Mucosa of gallbladder (tissue), 1 donor: ENCODE results near the gene CPNE1. TPM values are rescaled to one million over a fixed set of nuclear protein-coding genes. Genes with fewer than 3 reads are reported as not detected.
A peak's percentile ranks its signal among the peaks of the same experiment; 100 is the strongest.

ENCODE experiments used
- DNase-seq: peaks from one replicate; pipeline ENCODE4 v3.0.0-alpha.2; 2020; ENCODE audit warnings: low spot score
- total RNA-seq: library from RNA; stranded (reverse); gene quantifications from one replicate; pipeline ENCODE4 v1.2.1, GENCODE V29; 2021
- donor health status: DM: no; HTN: no; CAD: no.

The CPNE1 gene
- total RNA-seq, 1 donor from 2014 or later, result 195 TPM

- DNase-seq, result no peak
Observed at GRCh38 chr20:35620818-35621559, 43.7 kb downstream of the CPNE1 start.

DNA sequence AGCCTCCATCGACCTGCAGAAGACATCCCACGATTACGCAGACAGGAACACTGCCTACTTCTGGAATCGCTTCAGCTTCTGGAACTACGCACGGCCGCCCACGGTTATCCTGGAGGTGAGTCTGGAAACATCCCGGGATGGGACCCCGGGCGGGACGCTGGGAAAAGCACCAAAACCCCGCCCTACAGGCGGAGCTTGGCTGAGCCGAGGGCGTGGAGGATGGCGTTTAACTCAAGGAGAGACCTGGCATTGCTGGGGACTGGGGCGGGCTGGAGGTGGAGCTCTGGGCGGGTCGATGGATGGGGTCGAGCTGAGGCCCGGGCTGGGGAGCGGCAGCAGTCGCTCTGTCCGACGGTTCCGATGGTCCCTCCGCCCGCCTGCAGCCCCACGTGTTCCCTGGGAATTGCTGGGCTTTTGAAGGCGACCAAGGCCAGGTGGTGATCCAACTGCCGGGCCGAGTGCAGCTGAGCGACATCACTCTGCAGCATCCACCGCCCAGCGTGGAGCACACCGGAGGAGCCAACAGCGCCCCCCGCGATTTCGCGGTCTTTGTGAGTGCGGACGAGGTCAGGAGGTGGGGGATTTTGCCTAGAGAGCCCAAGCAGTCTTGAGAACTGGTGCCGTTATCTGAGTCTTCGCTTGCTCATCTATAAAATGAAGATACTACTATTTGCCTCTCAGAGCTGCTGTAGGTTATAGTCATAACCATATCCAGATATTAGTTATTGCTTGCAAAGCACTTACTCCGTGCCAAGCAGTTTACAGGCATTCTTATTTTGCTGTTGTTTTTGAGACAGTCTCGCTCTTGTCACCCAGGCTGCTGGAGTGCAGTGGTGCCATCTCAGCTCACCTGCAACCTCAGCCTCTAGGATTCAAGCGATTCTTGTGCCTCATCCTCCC lies 45.3 kb downstream of the CPNE1 start:
- DNase-seq, result peak; percentile 81

GRCh38 chr20:35618263-35619131 lies 46.2 kb downstream of the CPNE1 start:
- DNase-seq, result no peak

GRCh38 chr20:35617397-35618262 lies 47.1 kb downstream of the CPNE1 start:
- DNase-seq, result peak; percentile 56

- DNase-seq, result peak; percentile 89
Observed at GRCh38 chr20:35616465-35617396, 48.0 kb downstream of the CPNE1 start.

GRCh38 chr20:35615667-35616464 lies 48.8 kb downstream of the CPNE1 start, which contains the start of gene SPAG4:
TSS of gene SPAG4 (plus strand) at chr20:35615829. CDS start at chr20:35616004, 175 bp downstream.
- peak; percentile 100 for DNase-seq

GRCh38 chr20:35611482-35611881 lies 53.2 kb downstream of the CPNE1 start:
- DNase-seq, result no peak

DNA sequence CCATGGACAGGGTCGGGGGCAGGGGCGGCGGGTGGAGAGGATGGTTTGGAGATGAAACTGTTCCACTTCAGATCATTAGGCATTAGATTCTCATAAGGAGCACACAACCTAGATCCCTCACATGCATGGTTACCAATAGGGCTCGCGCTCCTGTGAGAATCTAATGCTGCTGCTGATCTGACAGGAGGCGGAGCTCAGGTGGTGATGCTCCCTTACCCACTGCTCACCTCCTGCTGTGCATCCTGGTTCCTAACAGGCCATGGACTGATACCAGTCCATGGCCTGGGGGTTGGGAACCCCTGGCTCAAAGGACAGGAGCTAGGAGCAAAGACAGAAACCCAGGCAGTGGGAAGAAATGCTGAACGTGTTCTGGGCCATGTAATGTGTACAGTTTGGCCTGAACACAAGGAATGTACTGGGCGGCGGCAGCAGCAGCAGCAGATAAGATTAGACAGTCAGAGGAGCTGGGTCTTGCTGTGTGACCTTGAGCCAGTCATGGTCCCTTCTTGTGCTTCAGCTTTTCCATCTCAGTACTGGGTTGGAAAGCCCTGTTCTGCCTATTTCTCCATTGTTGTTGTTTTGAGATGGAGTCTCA lies 53.8 kb downstream of the CPNE1 start:
- no peak for DNase-seq

DNA sequence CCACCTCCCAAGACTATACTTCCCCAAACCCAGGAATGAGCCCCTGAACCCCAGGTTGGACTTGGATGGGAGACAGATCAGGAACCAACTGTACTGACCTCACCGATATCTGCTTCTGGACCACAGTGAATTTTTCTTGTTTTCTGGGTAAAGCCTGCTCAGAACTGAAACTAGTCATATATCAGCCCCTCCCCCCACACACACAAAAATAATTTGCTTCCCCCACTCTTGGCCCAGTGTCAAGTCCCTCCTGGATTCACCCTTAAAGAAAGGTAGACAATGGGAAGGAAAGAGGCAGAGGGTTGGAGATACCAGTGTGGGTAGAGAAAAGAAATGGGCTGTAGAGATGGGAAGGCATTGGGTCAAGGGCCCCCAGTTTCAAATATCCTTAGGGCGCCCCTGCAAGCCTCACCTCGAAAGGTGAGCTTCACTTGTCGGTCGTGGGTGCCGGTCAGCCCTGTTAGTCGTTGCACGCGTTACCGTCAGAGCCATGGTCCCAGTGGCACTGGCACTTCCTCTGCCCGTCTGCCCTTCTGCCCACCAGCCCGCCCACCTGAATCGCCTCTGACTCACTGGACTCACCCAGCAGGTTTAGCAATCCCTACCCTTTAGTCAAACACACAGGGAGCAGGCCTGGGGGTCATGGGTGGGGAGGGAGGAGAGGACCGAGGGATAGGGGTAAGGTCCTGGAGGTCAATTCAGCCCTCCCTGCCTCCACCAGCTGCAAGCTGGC lies 57.5 kb downstream of the CPNE1 start:
- DNase-seq, result no peak

DNA sequence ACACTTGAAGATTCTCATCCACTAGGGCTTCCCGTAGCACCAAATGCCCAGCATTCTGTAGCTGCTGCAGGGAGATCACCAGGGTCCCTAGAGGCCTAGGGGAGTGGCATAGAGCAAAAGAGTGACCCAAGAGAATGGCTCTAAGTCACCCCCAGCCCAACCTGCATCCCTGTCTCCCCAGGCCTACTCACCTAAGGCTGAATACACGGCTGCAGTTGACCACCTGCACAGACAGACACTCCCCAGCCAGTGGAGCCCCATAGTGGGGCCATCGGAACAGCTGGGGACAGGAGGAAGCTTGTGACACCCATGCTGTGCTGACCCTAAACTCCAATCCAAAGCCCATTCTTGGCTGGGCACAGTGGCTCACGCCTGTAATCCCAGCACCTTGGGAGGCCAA lies 58.6 kb downstream of the CPNE1 start:
- DNase-seq, result no peak

DNA sequence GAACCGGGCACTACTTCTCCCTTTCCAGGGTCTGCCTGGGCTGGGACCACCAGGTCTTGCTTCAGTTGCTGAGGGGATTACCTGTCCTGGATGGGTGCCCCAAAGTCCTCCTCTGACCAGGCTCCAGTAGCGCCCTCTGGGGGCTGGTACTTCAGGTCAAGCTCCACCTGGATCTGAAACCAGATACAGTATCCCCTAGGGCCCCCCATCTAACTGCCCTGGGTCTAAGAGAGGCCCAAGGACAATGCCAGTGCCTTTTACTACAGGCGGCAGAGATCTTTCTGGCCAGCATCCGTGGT lies 60.3 kb downstream of the CPNE1 start:
- no peak for DNase-seq

- no peak for DNase-seq
Observed at GRCh38 chr20:35603695-35604448, 60.8 kb downstream of the CPNE1 start.

GRCh38 chr20:35602851-35603495 lies 61.7 kb downstream of the CPNE1 start:
- DNase-seq, result no peak

- DNase-seq, result no peak
Observed at GRCh38 chr20:35601990-35602389, 62.7 kb downstream of the CPNE1 start.

DNA sequence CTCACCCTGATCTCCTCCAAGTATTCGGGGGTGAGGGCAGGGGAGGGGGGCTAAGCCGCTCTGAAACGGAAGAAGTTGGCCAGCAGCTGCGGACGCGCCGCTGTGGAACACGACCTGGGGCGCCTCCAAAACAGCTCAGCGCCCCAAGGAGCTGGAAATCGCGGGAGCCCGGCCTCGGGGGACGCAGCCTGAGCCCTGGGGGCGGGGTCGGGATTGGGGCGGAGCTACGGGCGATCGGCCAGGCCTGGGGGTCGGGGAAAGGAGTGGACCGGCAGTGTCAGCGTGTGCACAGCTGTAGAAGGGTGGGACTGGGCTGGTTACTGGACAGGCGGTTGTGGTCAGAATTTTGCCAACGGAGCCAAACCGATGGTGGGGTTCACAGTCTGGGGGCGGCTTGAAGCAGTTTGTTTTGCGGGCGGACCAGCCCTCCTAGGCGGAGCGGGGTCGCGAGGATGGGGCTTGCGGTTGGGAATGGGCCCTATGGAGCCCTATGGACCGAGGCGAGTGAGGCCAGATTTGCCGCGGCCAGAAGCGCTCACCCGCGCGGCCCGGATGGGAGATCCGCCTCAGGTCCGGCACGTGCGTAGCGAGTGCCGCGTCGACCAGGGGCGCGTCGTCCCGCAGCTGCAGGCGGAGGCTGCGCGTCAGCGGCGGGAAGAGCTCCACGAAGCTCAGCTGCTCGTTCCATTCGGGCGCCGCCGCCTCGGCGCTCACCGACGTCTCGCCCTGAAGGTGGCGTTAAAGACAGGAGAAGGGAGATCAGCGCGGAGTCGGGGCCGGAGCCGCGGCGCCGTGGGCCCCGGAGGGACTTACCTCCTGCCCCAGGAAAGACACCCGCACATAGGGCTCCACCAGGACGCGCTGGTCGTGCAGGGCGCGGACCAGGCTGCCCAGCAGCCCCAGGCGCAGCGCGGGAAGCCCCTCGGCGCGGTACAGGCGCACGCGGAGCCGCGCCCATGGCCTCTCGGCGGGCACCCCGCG lies 63.4 kb downstream of the CPNE1 start:
- DNase-seq, result peak; percentile 81
